ENCODE measurements around the gene KMT2E. TPM values are rescaled to one million over a fixed set of nuclear protein-coding genes. Genes with fewer than 3 reads are reported as not detected.

The KMT2E gene
- polyA plus RNA-seq, 1 experiment: 4.4 TPM

DNA sequence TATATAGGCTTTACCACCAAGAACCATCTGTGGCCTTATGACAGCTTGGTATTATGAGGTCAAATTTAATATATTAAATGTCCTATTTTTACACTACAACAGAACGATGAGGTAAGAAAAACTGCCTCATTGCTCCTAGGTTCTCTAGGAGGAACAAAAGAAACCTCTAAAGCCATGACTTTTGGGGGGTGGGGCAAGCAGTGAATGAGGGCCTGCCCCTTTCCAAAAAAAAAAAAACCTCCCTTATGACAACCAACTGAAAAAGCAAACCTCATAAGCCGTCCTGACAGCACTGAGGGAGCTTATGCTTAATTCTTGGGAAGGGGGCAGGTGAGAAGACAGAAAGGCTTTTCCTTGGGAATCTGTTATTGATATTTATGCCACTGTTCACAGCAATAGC, 116.6 kb downstream of the KMT2E start:
- ChIA-PET POLR2A (interaction anchor here (0.6 kb wide), 1 partner anchor 1759 kb away, joined by 6 read pairs; no protein-coding TSS in a partner anchor), CTCF (interaction anchor here (1.5 kb wide), 1 partner anchor 9 kb away, joined by 4 read pairs; no protein-coding TSS in a partner anchor)
- no peak overlapping the region for H3K4me3 ChIP-seq (ENCODE audit: low read depth, low read length)
- H3K27me3 ChIP-seq (ENCODE audit: control insufficient read depth, insufficient read depth, low read length): no peaks in the 10 kb centered on the region
- TF ChIP-seq CTCF (IDR thresholded peaks at IDR 0.05; ENCODE audit: insufficient read depth, low read depth, low read length): no peak
- no peak for DNase-seq (ENCODE audit: low read depth)
- H3K36me3 ChIP-seq (ENCODE audit: control insufficient read depth, insufficient read depth, low read length): peaks cover 9% of the 10 kb centered on the region

GRCh38 chr7:105131033-105131656, 117.1 kb downstream of the KMT2E start:
- CTCF ChIA-PET: interaction anchor here (1.5 kb wide), 1 partner anchor 10 kb away, joined by 4 read pairs; no protein-coding TSS in a partner anchor
- Histone ChIP-seq H3K36me3 (ENCODE audit: control insufficient read depth, insufficient read depth, low read length) (peaks cover 7% of the 10 kb centered on the region), H3K4me3 (ENCODE audit: low read depth, low read length) (no peak overlapping the region), H3K27me3 (ENCODE audit: control insufficient read depth, insufficient read depth, low read length) (no peaks in the 10 kb centered on the region)
- no peak for TF ChIP-seq CTCF (IDR thresholded peaks at IDR 0.05; ENCODE audit: insufficient read depth, low read depth, low read length)
- no peak for DNase-seq (ENCODE audit: low read depth)
- POLR2A ChIA-PET: no interaction called here

DNA sequence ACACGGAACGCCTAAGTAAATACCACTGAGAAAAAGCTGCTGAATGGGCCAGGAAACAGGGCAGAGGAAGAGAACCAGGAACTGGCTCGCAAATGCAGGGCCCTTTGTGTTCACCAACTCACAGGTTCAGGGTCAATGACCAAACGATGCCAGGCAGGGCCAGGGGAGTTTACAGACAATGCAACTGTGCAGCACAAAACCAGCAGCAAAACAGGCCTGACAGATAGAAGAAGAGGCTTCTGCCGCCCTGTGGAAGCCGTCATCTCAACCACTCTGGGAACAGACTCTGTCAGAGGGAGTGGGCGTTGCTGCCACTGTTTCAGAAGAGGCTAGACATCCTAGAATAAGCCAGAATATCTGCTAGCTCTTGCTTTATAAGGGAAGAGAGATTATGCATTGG, 117.9 kb downstream of the KMT2E start:
- peaks cover 5% of the 10 kb centered on the region for H3K36me3 ChIP-seq (ENCODE audit: control insufficient read depth, insufficient read depth, low read length)
- POLR2A ChIA-PET: no interaction called here
- no peak for TF ChIP-seq CTCF (IDR thresholded peaks at IDR 0.05; ENCODE audit: insufficient read depth, low read depth, low read length)
- no peak for DNase-seq (ENCODE audit: low read depth)
- CTCF ChIA-PET: no interaction called here
- no peaks in the 10 kb centered on the region for H3K27me3 ChIP-seq (ENCODE audit: control insufficient read depth, insufficient read depth, low read length)
- H3K4me3 ChIP-seq (ENCODE audit: low read depth, low read length): no peak overlapping the region

GRCh38 chr7:105132335-105132734, 118.3 kb downstream of the KMT2E start:
- peaks cover 8% of the 10 kb centered on the region for H3K36me3 ChIP-seq (ENCODE audit: control insufficient read depth, insufficient read depth, low read length)
- TF ChIP-seq CTCF (IDR thresholded peaks at IDR 0.05; ENCODE audit: insufficient read depth, low read depth, low read length): no peak
- no peaks in the 10 kb centered on the region for H3K27me3 ChIP-seq (ENCODE audit: control insufficient read depth, insufficient read depth, low read length)
- ChIA-PET CTCF (no interaction called here), POLR2A (no interaction called here)
- no peak overlapping the region for H3K4me3 ChIP-seq (ENCODE audit: low read depth, low read length)
- no peak for DNase-seq (ENCODE audit: low read depth)

- peaks cover 8% of the 10 kb centered on the region for H3K36me3 ChIP-seq (ENCODE audit: control insufficient read depth, insufficient read depth, low read length)
- POLR2A ChIA-PET: no interaction called here
- no peak for TF ChIP-seq CTCF (IDR thresholded peaks at IDR 0.05; ENCODE audit: insufficient read depth, low read depth, low read length)
- CTCF ChIA-PET: no interaction called here
- H3K27me3 ChIP-seq (ENCODE audit: control insufficient read depth, insufficient read depth, low read length): no peaks in the 10 kb centered on the region
- no peak overlapping the region for H3K4me3 ChIP-seq (ENCODE audit: low read depth, low read length)
- no peak for DNase-seq (ENCODE audit: low read depth)
Measured at GRCh38 chr7:105132835-105133234, 118.8 kb downstream of the KMT2E start.

Data from BJ (cell line).